Measurements from ENCODE around the gene NEDD4.

NEDD4 gene

DNA sequence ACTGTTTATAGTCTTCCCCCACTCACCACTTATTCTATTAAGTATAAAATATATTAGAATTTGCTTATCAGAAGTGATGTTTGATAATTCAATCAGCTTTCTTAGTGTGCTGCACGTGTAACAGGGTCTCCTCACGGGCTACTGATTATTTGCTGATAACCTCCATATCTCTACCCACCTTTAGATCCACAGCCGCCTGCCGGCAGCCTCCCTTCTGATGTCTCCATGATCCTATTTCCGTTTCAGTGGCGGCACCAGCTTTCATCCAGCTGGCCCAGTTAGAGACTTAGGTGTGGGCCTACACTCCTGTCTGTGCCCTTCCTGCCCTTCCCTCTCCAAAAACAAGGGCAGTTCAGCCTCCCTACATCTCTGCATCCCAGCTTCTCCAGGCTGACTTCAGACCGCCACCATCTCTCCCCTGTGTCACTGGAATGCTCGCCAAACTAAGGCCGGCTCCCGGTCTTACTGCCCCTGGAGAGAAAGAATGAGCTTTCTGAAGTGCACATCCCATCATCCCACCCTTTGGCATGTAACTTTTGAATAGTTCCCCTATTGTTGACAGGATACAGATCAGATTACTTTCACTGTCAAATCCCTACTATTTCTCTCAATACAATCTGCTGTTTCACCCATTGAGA, 173.9 kb downstream of the NEDD4 start:
- H3K4me3 ChIP-seq (ENCODE audit: low read depth, low read length), result no peak overlapping the region
- DNase-seq (ENCODE audit: low read depth), result no peak
- TF ChIP-seq, protein P1, sequence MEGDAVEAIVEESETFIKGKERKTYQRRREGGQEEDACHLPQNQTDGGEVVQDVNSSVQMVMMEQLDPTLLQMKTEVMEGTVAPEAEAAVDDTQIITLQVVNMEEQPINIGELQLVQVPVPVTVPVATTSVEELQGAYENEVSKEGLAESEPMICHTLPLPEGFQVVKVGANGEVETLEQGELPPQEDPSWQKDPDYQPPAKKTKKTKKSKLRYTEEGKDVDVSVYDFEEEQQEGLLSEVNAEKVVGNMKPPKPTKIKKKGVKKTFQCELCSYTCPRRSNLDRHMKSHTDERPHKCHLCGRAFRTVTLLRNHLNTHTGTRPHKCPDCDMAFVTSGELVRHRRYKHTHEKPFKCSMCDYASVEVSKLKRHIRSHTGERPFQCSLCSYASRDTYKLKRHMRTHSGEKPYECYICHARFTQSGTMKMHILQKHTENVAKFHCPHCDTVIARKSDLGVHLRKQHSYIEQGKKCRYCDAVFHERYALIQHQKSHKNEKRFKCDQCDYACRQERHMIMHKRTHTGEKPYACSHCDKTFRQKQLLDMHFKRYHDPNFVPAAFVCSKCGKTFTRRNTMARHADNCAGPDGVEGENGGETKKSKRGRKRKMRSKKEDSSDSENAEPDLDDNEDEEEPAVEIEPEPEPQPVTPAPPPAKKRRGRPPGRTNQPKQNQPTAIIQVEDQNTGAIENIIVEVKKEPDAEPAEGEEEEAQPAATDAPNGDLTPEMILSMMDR (IDR thresholded peaks at IDR 0.05; ENCODE audit: insufficient read depth, low read depth, low read length, missing control alignments), result no peak

DNA sequence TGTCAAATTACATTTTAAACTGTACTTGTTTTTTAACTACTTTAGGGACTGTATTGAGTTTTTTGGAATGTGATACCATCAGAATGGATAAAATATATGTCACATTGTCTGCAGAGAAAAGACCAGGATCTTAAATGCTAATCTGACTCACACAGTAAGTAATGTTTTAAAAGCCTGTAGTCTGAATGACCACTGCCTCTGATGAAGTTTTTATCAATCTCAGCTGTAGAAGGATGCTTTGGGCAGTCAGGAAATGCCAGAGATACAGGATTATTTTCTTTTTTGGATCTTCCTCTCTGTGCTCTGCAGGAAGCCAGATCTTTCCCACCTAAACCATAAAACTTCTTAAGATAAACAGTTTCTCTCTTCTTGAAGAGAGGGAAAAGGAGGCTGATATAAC, 177.4 kb downstream of the NEDD4 start:
- no peak overlapping the region for H3K4me3 ChIP-seq (ENCODE audit: low read depth, low read length)
- no peak for DNase-seq (ENCODE audit: low read depth)
- TF ChIP-seq, protein P1 (IDR thresholded peaks at IDR 0.05; ENCODE audit: insufficient read depth, low read depth, low read length, missing control alignments), result no peak

DNA sequence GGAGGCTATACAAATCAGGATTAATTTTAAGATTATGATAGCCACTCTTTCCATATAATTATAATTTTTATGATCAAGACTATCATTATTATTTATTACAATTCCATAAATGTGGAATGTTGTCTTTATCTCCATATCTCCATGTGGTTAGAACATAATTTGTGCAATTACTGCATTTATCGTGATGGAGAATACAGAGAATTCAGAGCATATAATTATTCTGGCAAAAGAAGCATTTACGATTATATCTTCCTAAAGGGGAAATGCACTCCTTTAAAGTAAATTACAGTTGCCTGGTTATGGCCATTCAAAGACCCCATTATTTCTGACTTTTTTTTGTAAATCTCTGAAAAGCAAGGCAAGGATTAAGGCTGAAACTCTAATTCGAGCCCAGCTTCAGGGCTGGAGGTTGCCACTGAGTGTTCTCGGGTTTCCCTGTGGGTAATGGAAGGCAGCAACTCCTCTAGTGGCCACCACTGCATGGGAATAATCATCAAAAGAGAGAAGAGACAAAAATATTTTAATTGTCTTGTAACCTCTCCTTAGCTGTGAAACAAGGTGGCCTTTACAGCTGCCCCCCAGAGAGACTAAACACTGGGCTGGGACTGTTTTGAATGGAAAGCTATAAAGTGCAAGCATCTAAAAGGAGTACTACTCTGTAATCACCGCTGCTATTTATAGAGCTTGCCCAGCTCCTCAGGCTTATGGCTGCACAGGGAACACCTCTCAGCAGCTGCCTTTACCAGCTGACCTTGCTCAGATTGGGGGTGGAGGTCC, 190.6 kb downstream of the NEDD4 start:
- DNase-seq (ENCODE audit: low read depth), result no peak
- TF ChIP-seq, protein P1 (IDR thresholded peaks at IDR 0.05; ENCODE audit: insufficient read depth, low read depth, low read length, missing control alignments), result no peak
- no peak overlapping the region for H3K4me3 ChIP-seq (ENCODE audit: low read depth, low read length)

DNA sequence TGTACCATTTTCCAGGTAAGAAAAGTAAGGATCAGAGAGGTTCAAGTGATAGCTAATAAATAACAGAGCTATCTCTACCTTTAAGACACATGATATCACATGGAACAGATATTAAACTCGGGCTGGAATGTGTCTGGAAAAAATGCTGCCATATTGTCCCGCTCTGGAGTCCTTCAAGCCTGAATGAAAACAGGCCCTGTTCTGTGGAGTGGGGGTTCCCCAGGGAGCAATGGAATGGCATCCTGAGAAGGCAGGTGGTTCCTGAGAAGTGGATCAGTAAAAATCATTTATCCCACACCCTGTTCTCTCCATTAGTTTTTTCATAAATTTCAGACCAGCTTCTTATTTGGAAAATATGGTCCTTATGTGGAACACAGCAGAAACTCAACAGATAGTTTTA, 193.2 kb downstream of the NEDD4 start:
- DNase-seq (ENCODE audit: low read depth), result no peak
- no peak overlapping the region for H3K4me3 ChIP-seq (ENCODE audit: low read depth, low read length)
- TF ChIP-seq, protein P1 (IDR thresholded peaks at IDR 0.05; ENCODE audit: insufficient read depth, low read depth, low read length, missing control alignments), result no peak

DNA sequence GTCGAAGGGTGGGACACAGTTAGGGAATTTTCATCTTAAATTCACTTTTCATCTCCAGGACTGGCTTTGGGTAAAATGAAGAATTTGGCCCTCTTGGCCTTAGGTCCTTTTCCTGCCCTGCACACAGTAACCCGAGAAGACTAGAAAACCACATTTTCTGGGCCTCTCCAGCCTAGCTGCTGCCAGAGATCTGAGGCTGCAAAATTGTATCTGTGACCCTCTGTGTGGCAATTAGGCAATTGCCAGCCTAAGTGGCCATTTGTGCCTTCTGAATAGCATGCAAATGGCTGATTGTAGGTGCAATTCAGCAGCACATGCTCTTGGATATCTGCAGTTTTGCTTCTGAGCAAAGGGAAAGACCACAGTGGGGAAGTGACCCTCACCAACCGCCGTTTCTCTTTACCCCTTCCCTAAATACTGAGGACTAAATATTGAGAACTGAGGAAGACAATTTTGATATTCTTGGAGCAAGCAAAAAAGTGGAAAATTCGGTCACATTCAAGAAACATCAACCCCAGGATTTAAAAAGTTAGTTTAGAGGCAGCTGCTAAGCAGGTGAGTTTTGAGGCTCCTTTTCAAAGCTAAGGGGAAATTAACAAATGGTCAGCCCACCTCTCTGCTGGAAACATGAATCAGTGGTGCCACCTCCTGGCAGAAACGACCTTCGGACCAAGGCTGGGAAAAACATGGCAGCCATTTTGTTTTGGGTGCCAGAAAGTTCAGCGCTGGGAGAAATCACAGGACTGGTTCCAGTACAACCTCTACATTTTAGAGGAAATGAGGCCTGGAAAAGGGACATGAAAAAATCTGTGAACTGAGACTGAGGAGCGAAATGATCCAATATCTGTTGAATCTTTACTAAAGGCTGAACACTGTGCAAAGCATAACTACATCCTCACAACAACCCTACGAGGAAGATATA, 193.9 kb downstream of the NEDD4 start:
- peak; percentile 62 for DNase-seq (ENCODE audit: low read depth)
- TF ChIP-seq, protein P1 (IDR thresholded peaks at IDR 0.05; ENCODE audit: insufficient read depth, low read depth, low read length, missing control alignments), result peak; percentile 47
- H3K4me3 ChIP-seq (ENCODE audit: low read depth, low read length), result no peak overlapping the region

DNA sequence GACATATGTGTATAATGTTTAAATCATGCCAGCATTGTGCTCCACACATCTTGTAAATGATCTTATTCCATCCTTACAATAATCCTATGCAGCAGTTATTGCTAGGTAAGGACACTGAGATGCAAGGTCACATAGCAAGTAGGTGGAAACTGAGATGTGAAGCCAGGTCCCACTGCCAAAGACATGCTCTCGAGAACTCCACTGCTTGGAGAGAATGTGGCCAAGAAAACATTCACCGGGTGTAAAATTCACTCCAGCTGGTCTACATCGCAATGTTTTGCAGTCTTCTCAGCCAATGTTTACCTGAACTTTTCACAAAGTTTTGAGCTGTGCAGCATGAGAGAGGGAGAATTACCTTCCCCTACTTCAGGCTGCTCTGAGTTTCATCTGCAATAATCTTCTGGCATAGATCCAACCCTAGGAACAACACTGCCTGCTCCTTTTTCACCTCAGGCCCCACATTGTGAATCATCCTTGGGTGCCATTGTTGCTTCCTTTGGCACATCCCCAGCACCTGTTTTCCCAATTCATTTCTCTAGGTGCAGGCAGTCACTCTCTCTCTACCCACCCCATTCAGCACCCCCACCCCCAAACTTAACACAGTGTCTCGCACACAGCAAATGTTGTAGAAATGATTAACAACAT, 197.0 kb downstream of the NEDD4 start:
- no peak overlapping the region for H3K4me3 ChIP-seq (ENCODE audit: low read depth, low read length)
- TF ChIP-seq, protein P1 (IDR thresholded peaks at IDR 0.05; ENCODE audit: insufficient read depth, low read depth, low read length, missing control alignments), result no peak
- no peak for DNase-seq (ENCODE audit: low read depth)
